OCI-LY3 (cell line): ENCODE data around the gene MACROD1.
A peak's percentile ranks its signal among the peaks of the same experiment; 100 is the strongest.

Source experiments
- H2AFZ ChIP-seq: fragments of 200-600, 300-600 bp; shearing (Covaris generic); 2 replicates; pipeline ENCODE4 v1.6.0; 2014; ENCODE audit warnings: antibody characterized with exemption, low read depth, low read length
- H3K27ac ChIP-seq: fragments of 200-600, 300-600 bp; sonication (generic); 2 replicates; pipeline ENCODE4 v1.5.1; 2014; ENCODE audit warnings: mild to moderate bottlenecking, low read length, moderate library complexity, mixed read lengths
- H3K27me3 ChIP-seq: fragments of 200-600, 300-600 bp; sonication (generic); 2 replicates; pipeline ENCODE4 v1.6.1; 2014; ENCODE audit warnings: low read depth, low read length, mixed read lengths
- H3K36me3 ChIP-seq: fragments of 200-600, 300-600 bp; sonication (generic); replicated peaks from 2 replicates; pipeline ENCODE3; 2014; ENCODE audit warnings: low read depth, low read length, mixed read lengths
- H3K4me1 ChIP-seq: fragments of 300-600, 200-600 bp; sonication (generic); 2 replicates; pipeline ENCODE4 v1.6.1; 2014; ENCODE audit warnings: low read length, mixed read lengths
- H3K4me2 ChIP-seq: fragments of 200-600, 300-600 bp; sonication (generic); 2 replicates; pipeline ENCODE4 v1.6.1; 2014; ENCODE audit warnings: low read length, mixed read lengths
- H3K4me3 ChIP-seq: fragments of 300-600, 200-600 bp; sonication (generic); 2 replicates; pipeline ENCODE4 v1.5.1; 2014; ENCODE audit warnings: antibody characterized with exemption, mild to moderate bottlenecking, low read length, moderate library complexity
- H3K79me2 ChIP-seq: fragments of 300-600, 200-600 bp; shearing (Covaris generic); 2 replicates; pipeline ENCODE4 v1.6.1; 2014; ENCODE audit warnings: mild to moderate bottlenecking, low read length, mixed read lengths
- H3K9ac ChIP-seq: fragments of 300-600, 200-600 bp; shearing (Covaris generic); 2 replicates; pipeline ENCODE4 v1.6.0; 2014; ENCODE audit warnings: mild to moderate bottlenecking, low read length, moderate library complexity
- H3K9me3 ChIP-seq: fragments of 200-600, 300-600 bp; shearing (Covaris generic); 2 replicates; pipeline ENCODE4 v1.6.1; 2014; ENCODE audit warnings: low read length, mixed read lengths; ENCODE audit not compliant: insufficient read depth
- H4K20me1 ChIP-seq: fragments of 200-600, 300-600 bp; sonication (generic); 2 replicates; pipeline ENCODE4 v1.6.1; 2016; ENCODE audit warnings: low read length, mixed read lengths; ENCODE audit not compliant: insufficient read depth
- CTCF ChIP-seq: fragments of 200-600, 300-600 bp; sonication (generic); IDR thresholded peaks from 2 replicates; pipeline ENCODE4 v1.5.1; 2014; ENCODE audit warnings: antibody characterized with exemption, low read length, low read depth
- EZH2phosphoT487 ChIP-seq: fragments of 200-600 bp; shearing (Covaris generic); IDR thresholded peaks from 2 replicates; pipeline ENCODE4 v1.6.1; 2018; ENCODE audit warnings: antibody characterized with exemption, mixed run types, low read depth

MACROD1 gene

GRCh38 chr11:64132982-64133705, 32.8 kb downstream of the MACROD1 start:
- Histone ChIP-seq H3K9me3 (no peaks in the 10 kb centered on the region), H3K4me3 (no peak overlapping the region), H3K27ac (no peak overlapping the region)

GRCh38 chr11:64132191-64132771, 33.6 kb downstream of the MACROD1 start:
- Histone ChIP-seq H3K9me3 (no peaks in the 10 kb centered on the region), H3K9ac (no peak overlapping the region), H3K27me3 (no peaks in the 10 kb centered on the region), H3K27ac (no peak overlapping the region), H3K4me2 (no peak overlapping the region), H3K4me3 (no peak overlapping the region), H3K79me2 (no peaks in the 10 kb centered on the region), H4K20me1 (peaks cover 8% of the 10 kb centered on the region; the same call in 1 of the 2 replicates), H3K4me1 (peaks cover 17% of the 10 kb centered on the region), H3K36me3 (no peaks in the 10 kb centered on the region), H2AFZ (no peak overlapping the region)
- no peak for TF ChIP-seq EZH2phosphoT487
- no peak for TF ChIP-seq CTCF

More at GRCh38 chr11:64132982-64133705, 32.8 kb downstream of the MACROD1 start:
- TF ChIP-seq EZH2phosphoT487, result no peak
- TF ChIP-seq CTCF, result no peak
- no peaks in the 10 kb centered on the region for H3K79me2 ChIP-seq
- peaks cover 8% of the 10 kb centered on the region; the same call in 1 of the 2 replicates for H4K20me1 ChIP-seq
- H3K9ac ChIP-seq, result no peak overlapping the region
- no peak overlapping the region for H2AFZ ChIP-seq
- H3K36me3 ChIP-seq, result no peaks in the 10 kb centered on the region
- peaks cover 24% of the 10 kb centered on the region for H3K4me1 ChIP-seq
- no peaks in the 10 kb centered on the region for H3K27me3 ChIP-seq
- no peak overlapping the region for H3K4me2 ChIP-seq

- Histone ChIP-seq H2AFZ (no peak overlapping the region), H3K27ac (no peak overlapping the region), H3K36me3 (no peaks in the 10 kb centered on the region), H3K27me3 (no peaks in the 10 kb centered on the region), H3K4me2 (no peak overlapping the region), H3K9me3 (no peaks in the 10 kb centered on the region), H3K4me3 (no peak overlapping the region), H3K79me2 (no peaks in the 10 kb centered on the region), H3K9ac (no peak overlapping the region), H4K20me1 (peaks cover 4% of the 10 kb centered on the region; the same call in 1 of the 2 replicates), H3K4me1 (peaks cover 17% of the 10 kb centered on the region)
- TF ChIP-seq EZH2phosphoT487 (no peak), CTCF (no peak)
These were observed 34.2 kb downstream of the MACROD1 start for GRCh38 chr11:64131683-64132190.

- Histone ChIP-seq H3K4me1 (peaks cover 17% of the 10 kb centered on the region), H3K79me2 (no peaks in the 10 kb centered on the region), H3K27me3 (no peaks in the 10 kb centered on the region), H3K27ac (no peak overlapping the region), H3K4me3 (no peak overlapping the region), H4K20me1 (peaks cover 2% of the 10 kb centered on the region; the same call in 1 of the 2 replicates), H3K9ac (no peak overlapping the region), H2AFZ (no peak overlapping the region), H3K9me3 (no peaks in the 10 kb centered on the region), H3K4me2 (peak overlapping the region; percentile 38; the same call in 1 of the 2 replicates), H3K36me3 (no peaks in the 10 kb centered on the region)
- no peak for TF ChIP-seq EZH2phosphoT487
- TF ChIP-seq CTCF, result no peak
These were observed 35.3 kb downstream of the MACROD1 start for GRCh38 chr11:64130618-64131017.
